Gastrocnemius medialis (tissue), 4 donors: ENCODE data around the gene NTRK3.

Experiments used
- CTCF ChIP-seq, 5 experiments: fragments of 450-650 bp in 3 of 5; fragments of 200-600 bp in 2 of 5; sonication (generic) in 2 of 5; IDR thresholded peaks in 4 of 5; conservative IDR thresholded peaks in 1 of 5; 1 replicate in 4 of 5; 2 replicates in 1 of 5; pipeline ENCODE4 v1.5.1; 2016 to 2019; ENCODE audit warnings: antibody characterized with exemption in 5 of 5, mild to moderate bottlenecking in 3 of 5, moderate library complexity in 3 of 5
- POLR2A ChIP-seq, 2 donors: fragments of 450-650 bp; IDR thresholded peaks; one replicate each; pipeline ENCODE4 v1.6.1; 2017; ENCODE audit warnings: antibody characterized with exemption in 2 of 2, mild to moderate bottlenecking in 2 of 2, moderate library complexity in 2 of 2

GRCh38 chr15:88262064-88262463, 5.5 kb upstream of the NTRK3 start:
- no peak for TF ChIP-seq POLR2A (IDR thresholded peaks at IDR 0.05)
- no peak for TF ChIP-seq CTCF (IDR thresholded peaks at IDR 0.05 in 4 of 5, conservative IDR thresholded peaks at IDR 0.05 in 1 of 5)
